HFF-Myc (cell line): Measurements from ENCODE around the gene ADD3.

Source experiments
- DNase-seq: peaks from one replicate; pipeline ENCODE4 v3.0.0-alpha.2; 2011; ENCODE audit warnings: low read depth; ENCODE audit errors: extremely low read depth
- H3K4me3 ChIP-seq: replicated peaks from 2 replicates; pipeline ENCODE4 v1.5.1; 2011; ENCODE audit warnings: low read depth, mild to moderate bottlenecking, control low read depth, low read length
- CTCF ChIP-seq: IDR thresholded peaks from 2 replicates; pipeline ENCODE4 v1.5.1; 2012; ENCODE audit warnings: mild to moderate bottlenecking, low read depth, low read length, control low read depth; ENCODE audit errors: missing control alignments

The ADD3 gene

GRCh38 chr10:110052916-110053315 lies 45.1 kb downstream of the ADD3 start:
- DNase-seq = no peak
- no peak for TF ChIP-seq CTCF
- no peak overlapping the region for H3K4me3 ChIP-seq

GRCh38 chr10:110056822-110057221 lies 49.0 kb downstream of the ADD3 start:
- TF ChIP-seq CTCF = no peak
- no peak for DNase-seq
- H3K4me3 ChIP-seq = no peak overlapping the region

GRCh38 chr10:110057456-110057855 lies 49.7 kb downstream of the ADD3 start:
- TF ChIP-seq CTCF = no peak
- H3K4me3 ChIP-seq = no peak overlapping the region
- peak; percentile 32 for DNase-seq

GRCh38 chr10:110058212-110058611 lies 50.4 kb downstream of the ADD3 start:
- no peak for DNase-seq
- no peak overlapping the region for H3K4me3 ChIP-seq
- no peak for TF ChIP-seq CTCF

GRCh38 chr10:110059925-110060324 lies 52.1 kb downstream of the ADD3 start:
- no peak for DNase-seq
- no peak overlapping the region for H3K4me3 ChIP-seq
- TF ChIP-seq CTCF = no peak

GRCh38 chr10:110061687-110062086 lies 53.9 kb downstream of the ADD3 start:
- H3K4me3 ChIP-seq = no peak overlapping the region
- no peak for TF ChIP-seq CTCF
- no peak for DNase-seq

GRCh38 chr10:110065269-110065668 lies 57.5 kb downstream of the ADD3 start:
- no peak overlapping the region for H3K4me3 ChIP-seq
- no peak for DNase-seq
- TF ChIP-seq CTCF = no peak
